ENCODE measurements around the gene GXYLT1.
A peak's percentile ranks its signal among the peaks of the same experiment; 100 is the strongest.

GRCh38 chr12:42129595-42130204 is 15.0 kb downstream of the GXYLT1 start:
- TF ChIP-seq CTCF (IDR thresholded peaks at IDR 0.05) (peak; percentile 40 to 87 (median 78)), POLR2A (IDR thresholded peaks at IDR 0.05) (no peak)

Data from breast epithelium (tissue), 3 donors.